HL-60 (cell line): ENCODE results near the gene LRRC3.

ENCODE experiments used
- CTCF ChIP-seq: IDR thresholded peaks from one replicate; pipeline ENCODE4 v1.5.1; 2011; ENCODE audit warnings: low read length, control low read depth, inconsistent platforms; ENCODE audit not compliant: insufficient read depth
- SPI1 ChIP-seq: IDR thresholded peaks from 2 replicates; pipeline ENCODE4 v1.6.1; 2012; ENCODE audit warnings: low read depth, mild to moderate bottlenecking, borderline replicate concordance

GRCh38 chr21:44486302-44486701 lies 31.0 kb downstream of the LRRC3 start:
- TF ChIP-seq CTCF (no peak), SPI1 (no peak)
